Loucy (cell line): ENCODE data around the gene ACVR2A.

Source experiments
- H2AFZ ChIP-seq: fragments of 200-600 bp; sonication (generic); 2 replicates; pipeline ENCODE4 v1.6.0; 2016; ENCODE audit warnings: antibody characterized with exemption, mild to moderate bottlenecking, low read length, moderate library complexity
- H3F3A ChIP-seq: fragments of 200-600 bp; 2 replicates; pipeline ENCODE4 v1.6.0; 2016; ENCODE audit warnings: antibody characterized with exemption, low read depth, mild to moderate bottlenecking
- H3K27me3 ChIP-seq: fragments of 200-600 bp; sonication (generic); 2 replicates; pipeline ENCODE4 v1.6.1; 2014; ENCODE audit warnings: low read length, mild to moderate bottlenecking; ENCODE audit not compliant: insufficient read depth, poor library complexity, severe bottlenecking
- H3K36me3 ChIP-seq: fragments of 200-600 bp; sonication (generic); 2 replicates; pipeline ENCODE4 v1.6.1; 2016; ENCODE audit warnings: low read length; ENCODE audit not compliant: insufficient read depth
- H3K4me1 ChIP-seq: fragments of 200-600 bp; sonication (generic); 2 replicates; pipeline ENCODE4 v1.5.1; 2014; ENCODE audit warnings: low read length, mild to moderate bottlenecking; ENCODE audit not compliant: insufficient read depth, poor library complexity, severe bottlenecking
- H3K4me2 ChIP-seq: fragments of 200-600 bp; sonication (generic); 2 replicates; pipeline ENCODE4 v1.6.0; 2014; ENCODE audit warnings: antibody characterized with exemption, low read length, low read depth, mild to moderate bottlenecking; ENCODE audit not compliant: poor library complexity, severe bottlenecking
- H3K4me3 ChIP-seq: fragments of 200-600 bp; sonication (generic); 2 replicates; pipeline ENCODE4 v1.5.1; 2014; ENCODE audit warnings: low read length, mild to moderate bottlenecking, mixed read lengths; ENCODE audit not compliant: poor library complexity, severe bottlenecking
- H3K79me2 ChIP-seq: fragments of 200-600 bp; sonication (generic); 2 replicates; pipeline ENCODE4 v1.6.1; 2014; ENCODE audit warnings: low read length; ENCODE audit not compliant: insufficient read depth
- H3K9ac ChIP-seq: fragments of 200-600 bp; sonication (generic); 2 replicates; pipeline ENCODE4 v1.6.0; 2014; ENCODE audit warnings: mild to moderate bottlenecking, low read depth, low read length, moderate library complexity; ENCODE audit not compliant: poor library complexity, severe bottlenecking
- H3K9me2 ChIP-seq: fragments of 200-600 bp; sonication (generic); replicated peaks from 2 replicates; pipeline ENCODE4 v1.6.1; 2016; ENCODE audit warnings: low read depth, low read length, mixed read lengths
- H3K9me3 ChIP-seq: fragments of 200-600 bp; sonication (generic); 2 replicates; pipeline ENCODE4 v1.6.1; 2014; ENCODE audit warnings: mild to moderate bottlenecking, antibody characterized with exemption, low read length, low read depth; ENCODE audit not compliant: insufficient read depth
- H4K20me1 ChIP-seq: fragments of 200-600 bp; sonication (generic); 2 replicates; pipeline ENCODE4 v1.6.0; 2014; ENCODE audit warnings: antibody characterized with exemption, low read length, mild to moderate bottlenecking; ENCODE audit not compliant: insufficient read depth, poor library complexity, severe bottlenecking
- EZH2phosphoT487 ChIP-seq: fragments of 200-600 bp; IDR thresholded peaks from 2 replicates; pipeline ENCODE4 v1.6.1; 2018; ENCODE audit warnings: antibody characterized with exemption, mild to moderate bottlenecking, moderate library complexity, borderline replicate concordance
- TF ChIP-seq, protein P1 (sequence below): fragments of 200-600 bp; sonication (generic); conservative IDR thresholded peaks from 2 replicates; pipeline ENCODE4 v1.5.1; 2014; ENCODE audit warnings: mild to moderate bottlenecking, antibody characterized with exemption, low read length

ACVR2A gene

DNA sequence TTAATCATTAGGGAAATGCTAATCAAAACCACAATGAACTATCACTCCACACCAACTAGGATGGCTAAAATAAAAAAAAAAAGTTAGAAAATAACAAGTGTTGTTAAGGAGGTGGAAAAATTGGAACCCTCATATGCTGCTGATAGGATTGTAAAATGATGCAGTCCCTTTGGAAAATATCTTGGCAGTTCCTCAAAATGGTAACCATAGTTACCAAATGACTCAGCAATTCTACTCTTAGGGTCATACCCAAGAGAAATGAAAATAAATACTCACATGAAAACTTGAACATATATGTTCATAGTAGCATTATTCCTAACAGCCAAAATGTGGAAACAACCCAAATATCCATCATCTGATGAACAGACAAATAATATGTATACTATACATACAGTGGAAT is 15.7 kb upstream of the ACVR2A start:
- TF ChIP-seq EZH2phosphoT487 = no peak
- TF ChIP-seq, protein P1, sequence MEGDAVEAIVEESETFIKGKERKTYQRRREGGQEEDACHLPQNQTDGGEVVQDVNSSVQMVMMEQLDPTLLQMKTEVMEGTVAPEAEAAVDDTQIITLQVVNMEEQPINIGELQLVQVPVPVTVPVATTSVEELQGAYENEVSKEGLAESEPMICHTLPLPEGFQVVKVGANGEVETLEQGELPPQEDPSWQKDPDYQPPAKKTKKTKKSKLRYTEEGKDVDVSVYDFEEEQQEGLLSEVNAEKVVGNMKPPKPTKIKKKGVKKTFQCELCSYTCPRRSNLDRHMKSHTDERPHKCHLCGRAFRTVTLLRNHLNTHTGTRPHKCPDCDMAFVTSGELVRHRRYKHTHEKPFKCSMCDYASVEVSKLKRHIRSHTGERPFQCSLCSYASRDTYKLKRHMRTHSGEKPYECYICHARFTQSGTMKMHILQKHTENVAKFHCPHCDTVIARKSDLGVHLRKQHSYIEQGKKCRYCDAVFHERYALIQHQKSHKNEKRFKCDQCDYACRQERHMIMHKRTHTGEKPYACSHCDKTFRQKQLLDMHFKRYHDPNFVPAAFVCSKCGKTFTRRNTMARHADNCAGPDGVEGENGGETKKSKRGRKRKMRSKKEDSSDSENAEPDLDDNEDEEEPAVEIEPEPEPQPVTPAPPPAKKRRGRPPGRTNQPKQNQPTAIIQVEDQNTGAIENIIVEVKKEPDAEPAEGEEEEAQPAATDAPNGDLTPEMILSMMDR = no peak
- Histone ChIP-seq H3F3A (no peaks in the 10 kb centered on the region), H2AFZ (no peak overlapping the region), H3K79me2 (no peaks in the 10 kb centered on the region), H3K4me1 (no peaks in the 10 kb centered on the region), H3K27me3 (no peaks in the 10 kb centered on the region), H3K9ac (no peak overlapping the region), H3K9me3 (0 out of 2 replicates have a peak, but pooled peaks cover 3% of the 10 kb centered on the region), H3K36me3 (no peaks in the 10 kb centered on the region), H4K20me1 (no peaks in the 10 kb centered on the region), H3K4me3 (no peak overlapping the region), H3K4me2 (no peak overlapping the region), H3K9me2 (no peaks in the 10 kb centered on the region)

- Histone ChIP-seq H3K9me2 (no peaks in the 10 kb centered on the region), H3K27me3 (no peaks in the 10 kb centered on the region), H4K20me1 (no peaks in the 10 kb centered on the region), H3K4me3 (no peak overlapping the region), H2AFZ (no peak overlapping the region), H3K4me1 (no peaks in the 10 kb centered on the region), H3F3A (no peaks in the 10 kb centered on the region), H3K9ac (no peak overlapping the region), H3K36me3 (no peaks in the 10 kb centered on the region), H3K79me2 (no peaks in the 10 kb centered on the region), H3K4me2 (no peak overlapping the region), H3K9me3 (no peaks in the 10 kb centered on the region)
- TF ChIP-seq, protein P1 = no peak
- TF ChIP-seq EZH2phosphoT487 = no peak
Observed at GRCh38 chr2:147836099-147836498, 8.7 kb upstream of the ACVR2A start.

DNA sequence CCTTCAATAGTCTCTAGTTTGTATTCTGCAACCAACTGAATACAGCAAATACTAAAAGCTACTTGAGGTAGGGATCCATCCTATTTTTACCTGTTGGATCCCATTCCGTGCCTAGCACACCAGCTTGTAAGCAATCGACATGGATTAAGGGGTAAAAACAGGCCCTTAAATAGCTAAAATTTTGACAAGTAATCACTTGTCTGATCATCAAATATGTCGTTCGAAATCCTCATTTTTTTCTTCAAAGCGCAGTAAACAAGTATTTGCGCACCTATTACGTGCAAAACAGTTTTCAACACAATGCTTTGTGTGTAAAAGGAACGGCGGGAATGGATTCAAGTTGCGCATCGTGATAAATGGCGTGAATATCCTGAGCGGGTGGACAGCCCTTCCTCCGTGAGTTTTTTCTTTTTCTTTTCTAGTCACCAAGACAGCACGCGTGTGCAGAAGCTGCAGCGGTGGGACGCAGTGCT is 1.4 kb upstream of the ACVR2A start:
- H3K9me2 ChIP-seq = no peaks in the 10 kb centered on the region
- TF ChIP-seq EZH2phosphoT487 = no peak
- TF ChIP-seq, protein P1 = no peak
- no peaks in the 10 kb centered on the region for H3K36me3 ChIP-seq
- H3K79me2 ChIP-seq = no peaks in the 10 kb centered on the region
- no peaks in the 10 kb centered on the region for H3K27me3 ChIP-seq
- no peak overlapping the region for H3K4me3 ChIP-seq
- no peak overlapping the region for H3K9ac ChIP-seq
- no peaks in the 10 kb centered on the region for H3F3A ChIP-seq
- H3K4me1 ChIP-seq = no peaks in the 10 kb centered on the region
- H3K4me2 ChIP-seq = no peak overlapping the region
- no peaks in the 10 kb centered on the region for H4K20me1 ChIP-seq
- H3K9me3 ChIP-seq = no peaks in the 10 kb centered on the region
- no peak overlapping the region for H2AFZ ChIP-seq
